ENCODE results near the gene KRABD2.

Gene KRABD2

GRCh38 chr17:8341456-8341855 lies 35.0 kb downstream of the KRABD2 start:
- no peak for DNase-seq (ENCODE audit: insufficient read length, low spot score, missing footprints)
- no peaks in the 10 kb centered on the region for H4K20me1 ChIP-seq (ENCODE audit: insufficient read depth, low read length)
- H3K4me3 ChIP-seq (ENCODE audit: insufficient read depth, low read length): no peak overlapping the region
- H3K27me3 ChIP-seq (ENCODE audit: insufficient read depth, low read length): peaks cover 18% of the 10 kb centered on the region
- no peak overlapping the region for H2AFZ ChIP-seq (ENCODE audit: low read length)
- no peak overlapping the region for H3K4me2 ChIP-seq (ENCODE audit: insufficient read depth, low read length)
- H3K4me1 ChIP-seq (ENCODE audit: insufficient read depth, low read length): peaks cover 2% of the 10 kb centered on the region
- TF ChIP-seq, protein P1, sequence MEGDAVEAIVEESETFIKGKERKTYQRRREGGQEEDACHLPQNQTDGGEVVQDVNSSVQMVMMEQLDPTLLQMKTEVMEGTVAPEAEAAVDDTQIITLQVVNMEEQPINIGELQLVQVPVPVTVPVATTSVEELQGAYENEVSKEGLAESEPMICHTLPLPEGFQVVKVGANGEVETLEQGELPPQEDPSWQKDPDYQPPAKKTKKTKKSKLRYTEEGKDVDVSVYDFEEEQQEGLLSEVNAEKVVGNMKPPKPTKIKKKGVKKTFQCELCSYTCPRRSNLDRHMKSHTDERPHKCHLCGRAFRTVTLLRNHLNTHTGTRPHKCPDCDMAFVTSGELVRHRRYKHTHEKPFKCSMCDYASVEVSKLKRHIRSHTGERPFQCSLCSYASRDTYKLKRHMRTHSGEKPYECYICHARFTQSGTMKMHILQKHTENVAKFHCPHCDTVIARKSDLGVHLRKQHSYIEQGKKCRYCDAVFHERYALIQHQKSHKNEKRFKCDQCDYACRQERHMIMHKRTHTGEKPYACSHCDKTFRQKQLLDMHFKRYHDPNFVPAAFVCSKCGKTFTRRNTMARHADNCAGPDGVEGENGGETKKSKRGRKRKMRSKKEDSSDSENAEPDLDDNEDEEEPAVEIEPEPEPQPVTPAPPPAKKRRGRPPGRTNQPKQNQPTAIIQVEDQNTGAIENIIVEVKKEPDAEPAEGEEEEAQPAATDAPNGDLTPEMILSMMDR (IDR thresholded peaks at IDR 0.05; ENCODE audit: extremely low read depth, low read depth, low read length): no peak
- no peaks in the 10 kb centered on the region for H3K9me3 ChIP-seq (ENCODE audit: low read depth, low read length)
- no peak overlapping the region for H3K27ac ChIP-seq (ENCODE audit: low read depth, low read length)
- H3K36me3 ChIP-seq (ENCODE audit: insufficient read depth, low read length): no peaks in the 10 kb centered on the region
- no peaks in the 10 kb centered on the region for H3K79me2 ChIP-seq (ENCODE audit: insufficient read depth, low read length)

- Histone ChIP-seq H2AFZ (ENCODE audit: low read length) (peak within 1 kb of the TSS; percentile 68), H3K27me3 (ENCODE audit: insufficient read depth, low read length) (no peaks in the 10 kb centered on the region), H3K36me3 (ENCODE audit: insufficient read depth, low read length) (no peaks in the 10 kb centered on the region), H4K20me1 (ENCODE audit: insufficient read depth, low read length) (no peaks in the 10 kb centered on the region), H3K4me1 (ENCODE audit: insufficient read depth, low read length) (peaks cover 2% of the 10 kb centered on the region), H3K4me2 (ENCODE audit: insufficient read depth, low read length) (peak within 1 kb of the TSS; percentile 66), H3K4me3 (ENCODE audit: insufficient read depth, low read length) (no peak within 1 kb of the TSS), H3K27ac (ENCODE audit: low read depth, low read length) (no peak within 1 kb of the TSS), H3K79me2 (ENCODE audit: insufficient read depth, low read length) (no peaks in the 10 kb centered on the region), H3K9me3 (ENCODE audit: low read depth, low read length) (no peaks in the 10 kb centered on the region)
- no peak for DNase-seq (ENCODE audit: insufficient read length, low spot score, missing footprints)
- TF ChIP-seq, protein P1 (IDR thresholded peaks at IDR 0.05; ENCODE audit: extremely low read depth, low read depth, low read length): no peak
Measured at GRCh38 chr17:8339540-8339939, 37.0 kb downstream of the KRABD2 start, which contains the start of gene ODF4. Gene ODF4, plus strand, starts transcription at chr17:8339840. Its CDS starts 212 bp downstream, at chr17:8340052.

- H3K9me3 ChIP-seq (ENCODE audit: low read depth, low read length): no peaks in the 10 kb centered on the region
- H3K79me2 ChIP-seq (ENCODE audit: insufficient read depth, low read length): no peaks in the 10 kb centered on the region
- H3K27me3 ChIP-seq (ENCODE audit: insufficient read depth, low read length): no peaks in the 10 kb centered on the region
- no peaks in the 10 kb centered on the region for H4K20me1 ChIP-seq (ENCODE audit: insufficient read depth, low read length)
- TF ChIP-seq, protein P1 (IDR thresholded peaks at IDR 0.05; ENCODE audit: extremely low read depth, low read depth, low read length): no peak
- peak overlapping the region; percentile 66 for H3K4me2 ChIP-seq (ENCODE audit: insufficient read depth, low read length)
- no peak overlapping the region for H3K27ac ChIP-seq (ENCODE audit: low read depth, low read length)
- peak overlapping the region; percentile 51 for H3K4me3 ChIP-seq (ENCODE audit: insufficient read depth, low read length)
- peaks cover 2% of the 10 kb centered on the region for H3K4me1 ChIP-seq (ENCODE audit: insufficient read depth, low read length)
- no peaks in the 10 kb centered on the region for H3K36me3 ChIP-seq (ENCODE audit: insufficient read depth, low read length)
- H2AFZ ChIP-seq (ENCODE audit: low read length): peak overlapping the region; percentile 68
- no peak for DNase-seq (ENCODE audit: insufficient read length, low spot score, missing footprints)
Measured at GRCh38 chr17:8338753-8339140, 37.8 kb downstream of the KRABD2 start.

DNA sequence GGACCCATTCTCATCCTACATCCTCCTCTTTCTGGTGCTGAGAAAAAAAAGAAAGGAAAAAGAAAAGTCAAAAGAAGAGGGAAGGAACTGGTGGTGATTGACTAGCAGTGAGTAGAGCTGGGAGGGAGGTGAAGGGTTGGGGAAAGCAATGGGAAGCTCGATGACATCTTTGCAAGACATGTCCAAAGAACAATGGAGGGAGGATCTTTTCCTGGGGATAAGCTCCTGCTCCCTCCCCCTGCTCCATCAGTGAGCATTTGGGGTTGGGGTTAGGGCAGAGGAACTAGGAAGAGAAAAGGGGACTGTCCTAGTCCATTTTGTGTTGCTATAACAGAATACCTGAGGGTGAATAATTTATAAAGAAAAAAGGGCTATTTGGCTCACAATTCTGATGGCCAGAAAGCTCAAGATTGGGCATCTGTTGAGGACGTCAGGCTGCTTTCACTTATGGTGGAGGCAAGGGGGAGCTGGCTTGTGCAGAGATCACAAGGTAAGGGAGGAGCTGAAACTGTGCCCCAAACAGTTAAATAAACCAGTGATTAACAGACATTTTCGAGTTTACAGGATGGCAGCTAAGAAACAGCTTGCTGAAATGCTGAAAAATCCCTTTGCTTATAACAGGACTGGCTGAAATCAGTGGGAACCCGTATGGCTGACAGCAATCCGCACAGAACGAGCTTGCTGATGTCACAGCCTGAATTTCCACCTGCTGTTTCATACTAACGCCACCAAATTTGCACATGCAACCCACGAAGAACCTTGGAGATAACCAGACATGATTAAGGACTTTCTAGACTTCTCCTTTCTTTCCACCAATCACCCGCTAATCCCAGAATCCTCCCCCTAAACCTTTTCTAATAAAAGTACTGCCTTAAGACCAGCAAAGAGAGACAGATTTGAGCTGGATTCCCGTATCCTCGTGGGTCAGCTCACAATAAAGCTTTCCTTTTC lies 38.4 kb downstream of the KRABD2 start:
- Histone ChIP-seq H2AFZ (ENCODE audit: low read length) (peak overlapping the region; percentile 68), H3K9me3 (ENCODE audit: low read depth, low read length) (no peaks in the 10 kb centered on the region), H4K20me1 (ENCODE audit: insufficient read depth, low read length) (no peaks in the 10 kb centered on the region), H3K4me3 (ENCODE audit: insufficient read depth, low read length) (peak overlapping the region; percentile 51), H3K79me2 (ENCODE audit: insufficient read depth, low read length) (no peaks in the 10 kb centered on the region), H3K4me2 (ENCODE audit: insufficient read depth, low read length) (peak overlapping the region; percentile 66), H3K27me3 (ENCODE audit: insufficient read depth, low read length) (no peaks in the 10 kb centered on the region), H3K27ac (ENCODE audit: low read depth, low read length) (no peak overlapping the region), H3K4me1 (ENCODE audit: insufficient read depth, low read length) (peaks cover 2% of the 10 kb centered on the region), H3K36me3 (ENCODE audit: insufficient read depth, low read length) (no peaks in the 10 kb centered on the region)
- TF ChIP-seq, protein P1 (IDR thresholded peaks at IDR 0.05; ENCODE audit: extremely low read depth, low read depth, low read length): no peak
- DNase-seq (ENCODE audit: insufficient read length, low spot score, missing footprints): no peak
